Measurements from ENCODE around the gene CGA.
"Not testable (repeated sequence)": the region's sequence is repeated elsewhere in the genome, so short reads cannot be mapped to it uniquely, and the experiment has no call there.

CGA gene

GRCh38 chr6:87095087-87095509 is at the start of gene CGA:
CGA (minus strand) TSS chr6:87095106; CDS start chr6:87088200, 6,906 bp downstream.
- no peak for DNase-seq (ENCODE audit: low read depth)

- DNase-seq (ENCODE audit: low read depth): not testable (repeated sequence)
Observed at GRCh38 chr6:87139927-87140326, 45.0 kb upstream of the CGA start.

- DNase-seq (ENCODE audit: low read depth): peak; percentile 42
Observed at GRCh38 chr6:87139236-87139635, 44.3 kb upstream of the CGA start.

GRCh38 chr6:87136963-87137362 is 42.1 kb upstream of the CGA start:
- no peak for DNase-seq (ENCODE audit: low read depth)

GRCh38 chr6:87127737-87128136 is 32.8 kb upstream of the CGA start:
- no peak for DNase-seq (ENCODE audit: low read depth)

- no peak for DNase-seq (ENCODE audit: low read depth)
Observed at GRCh38 chr6:87126501-87126900, 31.6 kb upstream of the CGA start.

GRCh38 chr6:87124074-87124473 is 29.2 kb upstream of the CGA start:
- no peak for DNase-seq (ENCODE audit: low read depth)

- DNase-seq (ENCODE audit: low read depth): no peak
Observed at GRCh38 chr6:87122477-87122876, 27.6 kb upstream of the CGA start.

- DNase-seq (ENCODE audit: low read depth): no peak
Observed at GRCh38 chr6:87118054-87118453, 23.1 kb upstream of the CGA start.

- DNase-seq (ENCODE audit: low read depth): no peak
Observed at GRCh38 chr6:87116922-87117321, 22.0 kb upstream of the CGA start.

- no peak for DNase-seq (ENCODE audit: low read depth)
Observed at GRCh38 chr6:87115402-87116135, 20.7 kb upstream of the CGA start.

GRCh38 chr6:87110636-87111035 is 15.7 kb upstream of the CGA start:
- no peak for DNase-seq (ENCODE audit: low read depth)

- no peak for DNase-seq (ENCODE audit: low read depth)
Observed at GRCh38 chr6:87105823-87106222, 10.9 kb upstream of the CGA start.

GRCh38 chr6:87104667-87105066 is 9.8 kb upstream of the CGA start:
- no peak for DNase-seq (ENCODE audit: low read depth)

- no peak for DNase-seq (ENCODE audit: low read depth)
Observed at GRCh38 chr6:87103977-87104601, 9.2 kb upstream of the CGA start.

GRCh38 chr6:87102151-87102621 is 7.3 kb upstream of the CGA start:
- no peak for DNase-seq (ENCODE audit: low read depth)

- DNase-seq (ENCODE audit: low read depth): no peak
Observed at GRCh38 chr6:87101067-87101466, 6.2 kb upstream of the CGA start.

- DNase-seq (ENCODE audit: low read depth): no peak
Observed at GRCh38 chr6:87100216-87100615, 5.3 kb upstream of the CGA start.

GRCh38 chr6:87099472-87099871 is 4.6 kb upstream of the CGA start:
- no peak for DNase-seq (ENCODE audit: low read depth)

- DNase-seq (ENCODE audit: low read depth): no peak
Observed at GRCh38 chr6:87094576-87094975, 330 bp downstream of the CGA start.

- DNase-seq (ENCODE audit: low read depth): no peak
Observed at GRCh38 chr6:87093651-87094050, 1.3 kb downstream of the CGA start.

GRCh38 chr6:87093199-87093598 is 1.7 kb downstream of the CGA start:
- DNase-seq (ENCODE audit: low read depth): no peak

GRCh38 chr6:87092435-87092834 is 2.5 kb downstream of the CGA start:
- no peak for DNase-seq (ENCODE audit: low read depth)

- no peak for DNase-seq (ENCODE audit: low read depth)
Observed at GRCh38 chr6:87089135-87089534, 5.8 kb downstream of the CGA start.
